Cardiac septum (tissue), 1 donor: ENCODE results near the gene GTF2IRD2. TPM values are rescaled to one million over a fixed set of nuclear protein-coding genes. Genes with fewer than 3 reads are reported as not detected.

Source experiments
- total RNA-seq: library from RNA; stranded (reverse); fragmentation: NEBNext Ultra II Directional; extraction: Animal tissue kit (Norgen Biotek cat#: 25700); gene quantifications from one replicate; pipeline ENCODE4 v1.2.1, GENCODE V29; 2021
- donor health status: DM: no; HTN: no; CAD: no.

GTF2IRD2 gene
- total RNA-seq, 1 donor from 2014 or later: 17.3 TPM

Other genes with a start within 250 kb of the GTF2IRD2 start
- gene GTF2I, start 193.9 kb downstream of the GTF2IRD2 start, total RNA-seq: 134 TPM
- gene NCF1, start 77.6 kb downstream of the GTF2IRD2 start, total RNA-seq: 4.0 TPM
- 27.3 TPM for gene CASTOR2, start 113.1 kb upstream of the GTF2IRD2 start, total RNA-seq
- 46.6 TPM for gene RCC1L, start 222.2 kb upstream of the GTF2IRD2 start, total RNA-seq
- 26.5 TPM for gene GTF2IRD2B, start 241.0 kb upstream of the GTF2IRD2 start, total RNA-seq